HG03159 (cell line): ENCODE data around the gene OR11H6.
"Not testable (repeated sequence)": the region's sequence is repeated elsewhere in the genome, so short reads cannot be mapped to it uniquely, and the experiment has no call there.

ENCODE experiments used
- ATAC-seq: cut with Tn5 transposase; IDR thresholded peaks from one replicate; pipeline ENCODE4 v1.9.1; 2021; ENCODE audit warnings: mild to moderate bottlenecking, moderate library complexity; ENCODE audit not compliant: unreplicated experiment

The OR11H6 gene, protein sequence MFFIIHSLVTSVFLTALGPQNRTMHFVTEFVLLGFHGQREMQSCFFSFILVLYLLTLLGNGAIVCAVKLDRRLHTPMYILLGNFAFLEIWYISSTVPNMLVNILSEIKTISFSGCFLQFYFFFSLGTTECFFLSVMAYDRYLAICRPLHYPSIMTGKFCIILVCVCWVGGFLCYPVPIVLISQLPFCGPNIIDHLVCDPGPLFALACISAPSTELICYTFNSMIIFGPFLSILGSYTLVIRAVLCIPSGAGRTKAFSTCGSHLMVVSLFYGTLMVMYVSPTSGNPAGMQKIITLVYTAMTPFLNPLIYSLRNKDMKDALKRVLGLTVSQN

DNA sequence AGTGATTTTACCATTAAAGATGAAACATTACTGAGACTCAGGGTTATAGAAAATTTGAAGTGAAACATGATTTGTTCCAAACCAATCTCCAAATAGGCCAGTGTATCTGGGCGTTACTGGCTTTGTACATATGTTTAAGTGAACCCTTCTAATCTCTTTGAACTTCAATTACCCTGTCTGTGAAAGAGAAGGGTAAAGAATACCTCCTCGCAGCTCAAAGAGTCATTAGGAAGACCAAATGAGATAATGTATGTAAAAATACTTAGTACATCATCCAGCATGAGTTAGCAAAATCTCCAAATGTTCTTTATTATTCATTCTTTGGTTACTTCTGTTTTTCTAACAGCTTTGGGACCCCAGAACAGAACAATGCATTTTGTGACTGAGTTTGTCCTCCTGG, at the start of gene OR11H6:
Gene OR11H6, plus strand, starts transcription at position 301 of the 400 bp plus-strand sequence. Its CDS starts 0 bp downstream, at position 301.
- no peak for ATAC-seq

DNA sequence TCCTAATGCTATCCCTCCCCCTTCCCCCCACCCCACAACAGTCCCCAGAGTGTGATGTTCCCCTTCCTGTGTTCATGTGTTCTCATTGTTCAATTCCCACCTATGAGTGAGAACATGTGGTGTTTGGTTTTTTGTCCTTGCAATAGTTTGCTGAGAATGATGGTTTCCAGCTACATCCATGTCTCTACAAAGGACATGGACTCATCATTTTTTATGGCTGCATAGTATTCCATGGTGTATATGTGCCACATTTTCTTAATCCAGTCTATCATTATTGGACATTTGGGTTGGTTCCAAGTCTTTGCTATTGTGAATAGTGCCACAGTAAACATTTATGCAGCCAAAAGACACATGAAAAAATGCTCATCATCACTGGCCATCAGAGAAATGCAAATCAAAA, 49.3 kb upstream of the OR11H6 start:
- not testable (repeated sequence) for ATAC-seq

DNA sequence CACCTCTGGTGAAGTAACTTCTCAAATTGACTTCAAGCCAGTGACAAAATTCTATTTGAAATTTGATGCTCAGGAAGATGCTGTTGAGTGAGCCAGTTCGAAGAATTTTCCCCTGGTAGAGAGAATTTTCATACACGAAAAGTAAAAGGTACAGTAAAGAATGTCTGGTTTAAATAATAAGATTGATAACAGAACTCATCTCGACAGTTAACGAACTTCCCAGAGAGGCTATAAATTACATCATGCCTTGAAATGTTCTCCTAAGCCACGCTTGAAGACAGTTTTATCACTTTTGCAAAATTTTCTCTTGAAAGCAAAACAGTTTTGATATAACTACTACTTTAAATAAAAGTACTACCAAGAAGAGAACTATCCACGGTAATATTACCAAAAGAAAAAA, 47.2 kb upstream of the OR11H6 start:
- no peak for ATAC-seq

DNA sequence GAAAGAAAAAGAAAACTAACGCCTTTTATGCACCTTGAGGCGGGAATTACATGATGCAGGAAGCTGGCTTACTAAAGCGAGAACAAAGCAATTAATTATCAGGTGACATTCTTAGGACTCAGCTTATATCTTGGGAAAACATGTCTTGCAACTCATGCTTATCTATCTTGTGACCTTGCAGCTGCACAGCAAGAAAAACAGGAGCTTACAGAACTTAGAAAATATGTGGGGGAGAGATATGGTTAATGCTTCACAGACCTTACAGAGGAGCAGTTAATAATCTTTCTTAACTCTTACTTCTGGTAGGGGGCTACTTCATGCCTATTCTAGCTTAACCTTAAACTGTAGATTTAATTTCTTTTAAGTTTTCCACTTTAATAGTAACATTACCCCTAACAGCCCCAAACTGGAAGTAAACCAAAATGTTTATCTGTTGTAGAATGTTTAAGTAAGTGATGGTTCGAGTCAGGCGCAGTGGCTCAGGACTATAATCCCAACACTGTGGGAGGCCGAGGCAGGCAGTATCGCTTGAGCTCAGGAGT, 46.0 kb upstream of the OR11H6 start:
- no peak for ATAC-seq

DNA sequence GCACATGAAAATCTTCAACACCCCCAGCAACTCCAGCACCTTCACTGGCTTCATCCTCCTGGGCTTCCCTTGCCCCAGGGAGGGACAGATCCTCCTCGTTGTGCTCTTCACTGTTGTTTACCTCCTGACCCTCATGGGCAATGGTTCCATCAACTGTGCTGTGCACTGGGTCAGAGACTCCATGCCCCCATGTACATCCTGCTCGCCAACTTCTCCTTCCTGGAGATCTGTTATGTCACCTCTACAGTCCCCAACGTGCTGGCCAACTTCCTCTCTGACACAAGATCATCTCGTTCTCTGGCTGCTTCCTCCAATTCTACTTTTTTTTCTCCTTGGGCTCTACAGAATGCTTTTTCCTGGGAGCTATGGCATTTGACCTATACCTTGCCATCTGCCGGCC, 44.3 kb upstream of the OR11H6 start:
- no peak for ATAC-seq

DNA sequence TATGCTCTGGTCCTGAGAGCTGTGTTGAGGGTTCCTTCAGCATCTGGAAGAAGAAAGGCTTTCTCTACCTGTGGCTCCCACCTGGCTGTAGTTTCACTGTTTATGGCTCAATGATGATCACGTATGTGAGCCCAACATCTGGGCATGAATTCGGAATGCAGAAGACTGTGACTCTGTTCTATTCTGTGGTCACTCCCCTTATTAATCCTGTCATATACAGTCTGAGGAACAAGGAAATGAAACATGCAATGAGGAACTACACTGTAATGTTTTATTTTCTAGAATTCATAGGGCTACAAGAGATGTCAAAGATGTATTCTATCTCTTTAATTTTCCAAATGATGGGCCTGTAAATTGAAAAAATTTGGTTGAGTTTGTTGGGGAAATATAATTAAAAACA, 43.6 kb upstream of the OR11H6 start:
- ATAC-seq: no peak

DNA sequence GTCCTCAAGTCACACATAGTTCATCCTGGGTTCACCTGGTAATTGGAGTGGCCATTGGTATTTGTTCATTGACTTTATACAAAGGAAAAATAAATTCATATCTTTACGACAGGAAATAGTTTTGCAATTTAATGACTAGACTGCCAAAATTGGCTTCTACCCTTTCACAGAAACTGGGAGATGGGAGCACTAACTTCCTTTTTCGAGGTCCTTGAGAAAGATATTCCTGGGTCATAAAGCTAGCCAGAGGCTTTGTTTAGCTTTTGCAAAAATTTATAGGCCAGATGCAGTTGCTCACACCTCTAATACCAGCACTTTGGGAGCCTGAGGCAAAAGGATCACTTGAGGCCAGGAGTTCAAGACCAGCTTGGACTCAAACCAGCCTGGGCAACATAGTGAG, 43.0 kb upstream of the OR11H6 start:
- no peak for ATAC-seq

DNA sequence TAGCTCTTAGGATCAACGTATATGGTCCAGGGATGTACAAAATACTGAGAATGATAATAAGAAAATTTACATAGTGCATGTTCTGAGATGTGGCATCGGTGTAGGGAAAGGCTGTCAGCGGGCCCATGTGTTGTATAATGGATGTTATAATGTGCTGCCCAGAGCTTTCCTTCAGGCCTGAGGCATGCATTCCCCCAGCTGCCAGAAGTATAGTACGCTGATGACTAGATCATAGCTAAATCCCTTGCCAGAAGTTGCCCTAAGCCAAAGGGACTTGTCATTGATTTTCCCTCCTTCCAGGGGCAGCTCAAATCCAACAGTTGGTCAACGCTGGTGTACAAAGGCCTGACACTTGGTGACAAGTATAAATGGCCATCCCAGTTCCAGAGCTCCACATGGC, 39.3 kb upstream of the OR11H6 start:
- ATAC-seq: no peak

DNA sequence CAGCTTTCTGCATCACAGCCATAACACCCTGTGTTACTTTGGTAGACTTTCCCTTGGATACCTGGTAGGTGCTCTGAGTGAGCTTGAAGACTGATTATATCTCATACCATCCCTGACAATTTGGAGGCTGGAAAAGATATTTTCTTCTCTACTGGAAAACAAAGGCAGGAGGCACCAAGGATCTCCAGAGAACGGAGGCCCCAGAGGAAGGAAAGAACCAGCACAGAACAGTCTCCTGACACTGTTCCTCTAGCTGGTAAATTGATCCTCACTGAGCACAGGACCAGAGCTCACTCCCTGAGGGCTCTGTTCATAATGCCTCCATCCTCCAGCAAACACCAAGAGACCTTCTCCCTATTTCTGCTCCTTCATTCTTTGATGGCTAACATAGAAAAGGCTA, 32.9 kb upstream of the OR11H6 start, which contains the start of gene OR11G2:
Gene OR11G2, plus strand, starts transcription at position 301 of the 400 bp plus-strand sequence. CDS start 6,542 bp downstream, outside the sequence.
- ATAC-seq: no peak

DNA sequence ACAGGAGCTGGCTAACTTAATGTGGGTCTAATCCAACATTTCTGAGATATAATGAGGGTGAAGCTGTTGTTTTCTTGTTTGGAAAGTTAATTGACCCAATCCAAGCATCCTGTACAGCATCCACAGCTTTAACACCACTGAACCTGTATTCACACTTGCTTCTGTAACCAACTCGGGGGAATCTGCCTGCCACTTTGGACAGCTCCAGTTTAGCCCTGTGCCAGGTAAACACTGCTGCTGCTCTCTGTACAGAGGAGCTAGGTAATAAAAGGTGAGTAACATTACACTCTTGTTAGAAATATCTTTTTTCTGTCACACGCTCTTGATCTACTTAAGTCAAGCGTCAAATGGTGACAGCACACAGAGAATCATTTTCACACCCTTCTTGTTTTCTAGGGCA, 32.1 kb upstream of the OR11H6 start:
- ATAC-seq: no peak

DNA sequence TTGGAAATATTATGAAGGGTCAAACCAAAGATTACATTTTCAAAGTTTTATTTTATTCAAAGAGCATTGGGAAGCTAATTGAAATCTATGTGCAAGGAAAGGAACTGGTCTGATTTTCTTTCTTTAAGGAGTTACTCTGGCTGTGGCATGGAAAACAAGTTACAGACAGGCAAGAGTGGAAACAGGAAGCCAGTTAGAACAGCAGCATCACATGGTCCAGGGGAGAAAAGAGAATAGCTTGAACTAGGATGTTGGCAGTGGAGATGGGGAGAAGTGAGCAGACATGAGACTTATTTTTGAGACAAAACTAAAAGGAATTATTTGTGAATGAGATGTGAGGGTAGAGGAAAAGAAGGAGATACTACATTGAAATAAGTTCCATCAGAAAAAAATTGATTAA, 29.4 kb upstream of the OR11H6 start:
- ATAC-seq: no peak

DNA sequence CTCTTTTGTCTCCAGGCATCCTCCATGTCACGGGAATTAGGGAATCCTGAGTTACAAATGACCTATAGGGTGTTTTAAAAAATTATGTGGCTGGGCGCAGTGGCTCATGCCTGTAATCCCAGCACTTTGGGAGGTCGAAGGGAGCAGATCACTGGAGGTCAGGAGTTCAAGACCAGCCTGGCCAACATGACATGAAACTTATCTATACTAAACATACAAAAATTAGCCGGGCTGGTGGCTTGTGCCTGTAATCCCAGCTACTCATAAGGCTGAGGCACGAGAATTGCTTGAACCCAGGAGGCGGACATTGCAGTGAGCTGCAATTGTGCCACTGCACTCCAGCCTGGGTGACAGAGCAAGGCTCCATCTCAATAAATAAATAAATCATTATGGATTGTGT, 28.3 kb upstream of the OR11H6 start:
- not testable (repeated sequence) for ATAC-seq

DNA sequence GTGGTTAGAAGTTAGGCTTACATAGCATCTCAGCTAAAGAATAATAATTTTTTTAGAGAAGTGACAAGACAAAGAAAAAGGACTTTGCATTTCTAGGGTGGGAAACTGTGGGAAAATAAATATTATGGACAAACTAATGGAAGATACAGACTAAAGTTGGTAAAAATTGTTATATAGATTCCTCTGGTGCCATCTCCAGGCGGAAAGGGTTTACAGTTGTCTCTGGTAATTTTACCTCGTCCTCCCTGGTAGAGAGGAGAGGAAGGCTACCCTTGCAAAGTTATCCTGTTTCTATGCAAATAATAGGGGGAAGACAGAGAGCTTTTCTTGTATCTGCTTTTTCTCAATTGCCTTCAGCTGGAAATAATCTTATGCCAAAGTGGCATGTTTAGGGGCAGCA, 27.6 kb upstream of the OR11H6 start:
- no peak for ATAC-seq

DNA sequence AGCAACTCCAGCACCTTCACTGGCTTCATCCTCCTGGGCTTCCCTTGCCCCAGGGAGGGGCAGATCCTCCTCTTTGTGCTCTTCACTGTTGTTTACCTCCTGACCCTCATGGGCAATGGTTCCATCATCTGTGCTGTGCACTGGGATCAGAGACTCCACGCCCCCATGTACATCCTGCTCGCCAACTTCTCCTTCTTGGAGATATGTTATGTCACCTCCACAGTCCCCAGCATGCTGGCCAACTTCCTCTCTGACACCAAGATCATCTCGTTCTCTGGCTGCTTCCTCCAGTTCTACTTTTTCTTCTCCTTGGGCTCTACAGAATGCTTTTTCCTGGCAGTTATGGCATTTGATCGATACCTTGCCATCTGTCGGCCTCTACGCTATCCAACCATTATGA, 26.1 kb upstream of the OR11H6 start:
- ATAC-seq: no peak

DNA sequence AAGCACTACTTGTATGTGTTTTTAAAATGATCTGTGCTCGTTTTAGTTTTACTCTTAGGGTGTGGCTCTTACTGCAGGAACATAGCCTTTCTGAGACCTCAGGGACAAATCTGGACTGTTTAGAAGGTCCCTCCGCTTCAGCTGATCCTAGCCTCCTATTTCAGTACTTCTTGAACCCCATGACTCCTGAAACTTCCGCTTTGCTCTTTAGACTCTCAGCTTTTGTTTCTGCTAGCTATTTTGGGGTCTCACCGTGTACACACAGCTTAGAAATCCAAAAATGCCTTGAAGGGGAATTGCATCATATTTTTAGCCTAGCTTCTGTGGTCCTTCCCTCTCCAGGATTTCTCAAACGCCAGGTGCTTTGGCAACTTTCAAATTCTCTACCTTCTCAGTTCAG, 24.5 kb upstream of the OR11H6 start:
- no peak for ATAC-seq

DNA sequence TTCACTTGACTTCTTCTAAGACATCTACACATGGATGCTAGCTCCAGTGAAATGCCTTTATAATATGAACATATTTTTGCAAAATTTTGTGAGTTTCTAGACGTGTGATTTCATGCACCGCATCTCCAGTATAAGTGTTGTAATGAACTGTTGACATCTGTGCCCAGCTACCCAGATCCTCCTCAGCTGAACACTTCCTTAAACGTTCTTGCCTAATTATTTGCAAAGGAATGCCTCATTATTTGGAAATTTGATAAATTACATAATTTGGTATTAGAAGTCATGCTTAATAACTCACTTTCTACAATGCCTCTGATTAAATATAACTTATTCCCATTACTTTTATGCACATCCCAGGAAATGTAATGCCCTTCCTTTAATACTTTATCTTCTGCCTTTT, 18.8 kb upstream of the OR11H6 start:
- ATAC-seq: no peak

DNA sequence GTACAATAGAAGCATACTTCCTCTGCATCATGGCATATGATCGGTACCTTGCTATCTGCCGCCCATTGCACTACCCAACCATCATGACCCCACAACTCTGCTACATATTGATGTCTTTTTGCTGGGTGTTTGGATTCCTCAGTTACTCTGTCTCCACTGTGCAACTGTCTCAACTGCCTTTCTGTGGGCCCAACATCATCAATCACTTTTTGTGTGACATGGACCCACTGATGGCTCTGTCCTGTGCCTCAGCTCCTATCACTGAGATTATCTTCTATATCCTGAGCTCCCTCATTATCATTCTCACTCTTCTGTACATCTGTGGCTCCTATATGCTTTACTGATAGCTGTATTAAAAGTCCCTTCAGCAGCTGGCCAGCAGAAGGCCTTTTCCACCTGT, 13.9 kb upstream of the OR11H6 start:
- ATAC-seq: no peak

DNA sequence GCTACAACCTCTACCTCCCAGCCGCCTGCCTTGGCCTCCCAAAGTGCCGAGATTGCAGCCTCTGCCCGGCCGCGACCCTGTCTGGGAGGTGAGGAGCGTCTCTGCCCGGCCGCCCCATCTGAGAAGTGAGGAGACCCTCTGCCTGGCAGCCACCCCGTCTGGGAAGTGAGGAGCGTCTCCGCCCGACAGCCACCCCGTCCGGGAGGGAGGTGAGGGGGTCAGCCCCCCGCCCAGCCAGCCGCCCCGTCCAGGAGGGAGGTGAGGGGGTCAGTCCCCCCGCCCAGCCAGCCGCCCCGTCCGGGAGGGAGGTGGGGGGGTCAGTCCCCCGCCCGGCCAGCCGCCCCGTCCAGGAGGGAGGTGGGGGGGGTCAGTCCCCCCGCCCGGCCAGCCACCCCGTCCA, 11.1 kb upstream of the OR11H6 start:
- ATAC-seq: not testable (repeated sequence)

DNA sequence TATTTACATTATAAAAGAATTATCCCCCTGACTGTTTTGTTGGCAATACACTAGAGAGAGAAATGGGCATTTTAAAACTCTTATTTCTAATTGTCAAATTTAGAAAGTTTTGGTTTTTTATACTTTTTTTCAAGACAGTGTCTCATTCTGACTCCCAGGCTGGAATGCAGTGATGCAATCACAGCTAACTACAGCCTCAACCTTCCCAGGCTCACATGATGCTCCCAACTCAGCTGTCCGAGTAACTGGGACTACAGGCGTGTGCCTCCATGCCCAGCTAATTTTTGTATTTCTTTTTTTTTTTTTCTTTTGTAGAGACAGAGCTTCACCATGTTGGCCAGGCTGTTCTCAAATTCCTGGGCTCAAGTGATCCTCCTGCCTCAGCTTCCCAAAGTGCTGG, 8.3 kb upstream of the OR11H6 start:
- ATAC-seq: no peak

DNA sequence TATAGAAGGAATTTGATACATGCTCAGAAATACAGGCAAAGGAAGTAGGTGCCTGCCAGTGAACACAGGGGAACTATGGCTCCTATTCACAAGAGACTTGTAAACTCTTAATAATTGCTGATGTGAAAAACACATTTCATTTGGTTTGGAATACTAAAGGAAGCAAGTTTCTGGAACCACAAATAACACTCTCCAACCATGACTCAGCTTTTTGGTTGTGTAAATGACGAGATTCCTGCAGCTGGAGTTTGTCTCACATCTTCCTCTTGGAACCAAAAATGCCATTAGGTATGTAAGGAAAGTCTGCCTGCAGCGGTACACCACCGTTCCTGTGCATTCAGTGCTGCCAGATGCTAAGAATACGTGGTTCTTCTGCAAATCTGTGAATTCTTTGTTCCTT, 4.5 kb upstream of the OR11H6 start:
- ATAC-seq: no peak

DNA sequence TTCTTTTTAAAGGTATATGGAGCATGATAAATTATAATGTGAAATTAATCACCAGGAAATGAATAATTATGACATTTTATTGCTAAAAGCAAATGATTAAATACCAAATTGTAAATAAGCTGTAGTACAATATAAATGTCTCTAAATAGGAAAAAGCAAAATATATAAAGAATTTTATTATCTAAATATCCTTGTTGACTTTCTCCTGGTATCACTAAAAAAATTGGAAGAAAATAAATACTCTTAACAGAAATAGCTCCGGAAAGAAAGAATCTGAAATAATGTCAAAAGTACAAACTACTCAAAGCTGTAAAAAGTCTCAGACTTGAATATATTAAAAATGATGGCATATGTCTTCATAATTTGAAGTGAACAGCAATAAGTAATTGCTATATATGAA, 5.2 kb downstream of the OR11H6 start, which contains the start of gene OR11H7:
Gene OR11H7, plus strand, starts transcription at position 301 of the 400 bp plus-strand sequence.
- no peak for ATAC-seq

DNA sequence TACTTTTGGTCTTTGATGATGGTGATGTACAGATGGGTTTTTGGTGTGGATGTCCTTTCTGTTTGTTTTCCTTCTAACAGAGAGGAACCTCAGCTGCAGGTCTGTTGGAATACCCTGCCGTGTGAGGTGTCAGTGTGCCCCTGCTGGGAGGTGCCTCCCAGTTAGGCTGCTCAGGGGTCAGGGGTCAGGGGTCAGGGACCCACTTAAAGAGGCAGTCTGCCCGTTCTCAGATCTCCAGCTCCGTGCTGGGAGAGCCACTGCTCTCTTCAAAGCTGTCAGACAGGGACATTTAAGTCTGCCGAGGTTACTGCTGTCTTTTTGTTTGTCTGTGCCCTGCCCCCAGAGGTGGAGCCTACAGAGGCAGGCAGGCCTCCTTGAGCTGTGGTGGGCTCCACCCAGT, 11.9 kb downstream of the OR11H6 start:
- ATAC-seq: not testable (repeated sequence)
